HG03469 (cell line): ENCODE results near the gene RCC2.

ENCODE experiments used
- ATAC-seq: cut with Tn5 transposase; IDR thresholded peaks from one replicate; pipeline ENCODE4 v1.9.1; 2021; ENCODE audit warnings: mild to moderate bottlenecking, moderate library complexity, moderate number of reproducible peaks; ENCODE audit not compliant: unreplicated experiment

Gene RCC2

DNA sequence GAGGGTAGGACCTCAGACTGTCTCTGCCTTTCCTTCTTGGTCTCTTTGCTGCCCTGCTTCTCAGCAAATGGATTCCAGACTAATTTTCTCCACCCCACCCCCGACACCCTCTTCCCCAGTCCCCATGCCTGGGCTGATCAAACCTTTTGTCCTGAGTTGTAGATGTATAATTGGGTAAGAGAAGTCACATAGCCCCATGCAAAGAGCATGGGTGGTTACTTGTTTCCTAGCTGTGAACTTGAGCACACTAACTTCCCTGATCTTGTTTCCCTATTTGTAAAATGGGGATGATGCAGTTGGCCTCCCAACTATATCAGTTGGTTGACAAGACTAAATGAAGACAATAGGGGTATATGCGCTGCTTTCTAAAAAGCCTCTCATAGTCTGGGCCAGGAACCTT, 58.3 kb downstream of the RCC2 start:
- ATAC-seq = no peak

DNA sequence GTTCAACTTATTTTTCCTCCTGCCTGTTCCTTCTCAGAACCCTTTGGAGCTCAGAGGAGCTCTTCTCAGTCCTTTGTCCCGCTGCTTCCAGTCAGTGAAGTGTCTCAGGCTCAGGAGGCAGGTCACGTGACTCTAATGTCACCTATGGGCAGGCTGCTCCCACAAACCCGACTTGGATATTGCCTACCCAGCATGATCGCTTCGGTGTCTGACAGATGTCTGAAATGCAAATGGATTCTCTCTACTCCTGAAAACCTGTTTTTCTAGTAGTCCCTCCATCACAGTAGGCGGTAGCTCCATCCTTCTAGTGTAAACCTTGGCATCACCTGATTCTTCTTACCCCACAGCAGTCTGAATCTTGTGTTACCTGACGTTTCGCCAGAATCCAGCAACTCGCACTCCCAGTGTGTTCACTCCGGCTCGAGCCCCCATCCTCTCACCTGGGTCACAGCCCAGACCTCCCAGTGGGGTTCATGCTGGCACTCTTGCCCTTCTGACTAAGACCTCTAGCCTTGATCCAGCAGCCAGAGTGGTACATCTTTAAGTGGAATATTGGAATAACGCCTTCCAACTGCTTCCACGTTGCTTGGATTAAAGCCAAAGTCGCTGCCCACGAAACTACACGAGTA, 62.0 kb downstream of the RCC2 start:
- no peak for ATAC-seq

DNA sequence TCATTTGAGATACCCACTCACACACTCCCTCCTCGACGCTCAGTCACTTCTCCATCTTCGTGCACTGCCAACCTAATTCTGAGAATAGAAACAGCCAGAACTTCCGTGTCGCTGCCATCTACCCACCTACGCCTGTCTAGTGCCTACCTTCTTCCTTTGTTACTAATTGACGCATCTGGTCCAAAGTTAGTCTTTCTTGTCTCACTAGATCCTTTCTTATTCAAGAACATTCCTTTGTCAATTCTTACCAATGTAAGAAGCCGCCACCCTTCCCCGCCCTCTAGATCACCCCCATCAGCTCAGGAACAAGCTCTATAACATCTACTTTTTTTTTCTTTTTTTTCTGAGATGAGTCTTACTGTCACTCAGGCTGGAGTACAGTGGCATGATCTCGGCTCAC, 63.8 kb downstream of the RCC2 start:
- no peak for ATAC-seq

DNA sequence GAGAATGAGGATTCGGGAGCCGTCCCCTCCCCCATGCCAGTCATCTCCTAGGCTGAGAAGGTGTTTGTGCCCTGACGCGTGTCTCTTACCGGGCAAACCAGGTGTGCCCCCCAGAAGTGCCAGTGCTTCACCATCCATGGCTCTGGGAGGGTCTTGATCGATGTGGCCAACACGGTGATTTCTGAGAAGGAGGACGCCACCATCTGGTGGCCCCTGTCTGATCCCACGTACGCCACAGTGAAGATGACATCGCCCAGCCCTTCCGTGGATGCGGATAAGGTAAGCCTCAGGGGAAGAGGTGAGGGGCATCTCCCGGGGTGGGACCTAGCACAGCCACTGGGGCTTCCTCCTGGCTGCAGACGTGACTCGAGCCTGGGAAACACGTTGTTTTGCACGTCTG, 66.5 kb downstream of the RCC2 start:
- ATAC-seq = no peak

DNA sequence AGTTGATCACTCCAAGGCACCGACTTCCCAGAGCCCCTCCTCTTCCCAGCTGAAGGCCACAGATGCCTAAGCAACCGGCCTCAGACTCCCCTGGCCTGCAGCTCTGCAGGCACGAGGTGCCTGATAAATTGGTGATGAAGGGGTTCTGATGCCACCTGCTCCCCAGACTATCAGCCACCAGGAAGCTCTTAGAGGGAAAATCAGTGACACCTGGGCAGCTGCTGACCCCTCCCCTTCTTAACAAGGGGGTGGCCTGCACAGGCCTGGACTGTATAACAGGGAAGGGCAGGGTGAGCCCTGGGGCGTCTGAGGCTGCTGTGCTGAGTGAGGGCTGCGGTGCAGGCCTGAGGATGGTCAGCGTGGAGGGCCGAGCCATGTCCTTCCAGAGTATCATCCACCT, 67.6 kb downstream of the RCC2 start, which contains the start of gene PADI6:
PADI6 (plus strand) TSS at position 301 of the 400 bp plus-strand sequence; CDS start at position 351, 50 bp downstream.
- no peak for ATAC-seq

DNA sequence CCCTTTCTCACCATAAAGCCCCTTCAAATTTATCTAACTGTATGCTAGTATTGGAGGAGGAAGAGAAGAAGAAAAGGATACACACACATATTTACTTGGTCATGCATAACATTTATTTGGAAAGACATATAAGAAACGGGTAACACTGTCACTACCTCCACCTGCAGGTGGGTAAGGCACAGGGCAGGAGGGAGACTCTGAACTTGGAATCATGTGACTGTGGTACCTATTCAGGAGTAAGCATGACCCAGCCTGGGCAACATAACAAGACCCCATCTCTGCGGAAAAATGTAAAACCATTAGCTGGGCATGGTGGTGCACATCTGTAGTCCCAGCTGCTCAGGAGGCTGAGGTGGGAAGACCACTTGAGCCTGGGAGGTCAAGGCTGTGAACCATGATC, 68.9 kb downstream of the RCC2 start:
- no peak for ATAC-seq

DNA sequence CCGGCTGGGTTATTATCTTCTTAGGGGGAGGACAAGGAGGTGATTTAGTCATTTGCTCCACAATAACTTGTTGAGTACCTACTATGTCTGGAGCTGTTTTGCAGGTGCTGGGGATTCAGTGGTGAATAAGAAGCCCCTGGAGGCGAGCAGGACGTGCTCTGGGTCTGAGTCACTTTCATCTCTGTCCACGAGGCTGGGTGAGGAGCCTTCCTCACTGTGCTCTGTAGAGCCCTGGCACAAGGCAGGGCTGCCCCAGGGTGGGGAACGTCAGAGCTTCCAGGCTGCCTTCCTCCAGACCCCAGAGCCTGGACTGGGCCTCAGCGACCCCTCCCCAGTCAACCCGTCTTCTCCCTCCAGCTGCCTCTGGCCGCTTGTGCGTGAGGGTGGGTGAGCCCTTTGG, 70.0 kb downstream of the RCC2 start:
- ATAC-seq = no peak

DNA sequence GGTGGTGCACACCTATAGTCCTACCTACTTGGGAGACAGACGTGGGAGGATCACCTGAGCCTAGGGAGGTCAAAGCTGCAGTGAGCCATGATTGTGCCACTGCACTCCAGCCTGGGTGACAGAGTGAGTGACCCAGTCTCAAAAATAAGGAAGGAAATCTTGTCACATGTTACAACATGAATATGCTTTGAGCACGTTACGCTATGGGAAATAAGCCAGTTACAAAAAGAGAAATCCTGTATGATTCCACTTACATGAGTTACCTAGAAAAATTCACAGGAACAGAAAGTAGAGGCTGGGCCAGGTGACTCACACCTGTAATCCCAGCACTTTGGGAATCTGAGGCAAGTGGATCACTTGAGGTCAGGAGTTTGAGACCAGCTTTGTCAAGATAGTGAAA, 74.2 kb downstream of the RCC2 start:
- ATAC-seq = no peak

DNA sequence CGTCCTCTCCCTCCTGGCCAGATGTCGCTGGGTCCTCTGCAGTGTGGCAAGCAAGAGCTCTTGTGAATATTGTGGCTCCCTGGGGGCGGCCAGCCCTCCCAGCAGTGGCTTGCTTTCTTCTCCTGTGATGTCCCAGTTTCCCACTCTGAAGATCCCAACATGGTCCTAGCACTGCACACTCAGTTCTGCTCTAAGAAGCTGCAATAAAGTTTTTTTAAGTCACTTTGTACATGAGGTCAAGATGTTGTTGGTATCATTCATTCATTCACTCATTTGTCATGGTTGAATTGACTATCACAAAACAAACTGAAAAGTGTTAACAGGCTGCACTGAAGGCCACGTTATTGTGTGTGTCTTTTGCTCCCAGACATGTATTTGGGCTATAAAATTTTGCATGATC, 75.7 kb downstream of the RCC2 start:
- no peak for ATAC-seq

DNA sequence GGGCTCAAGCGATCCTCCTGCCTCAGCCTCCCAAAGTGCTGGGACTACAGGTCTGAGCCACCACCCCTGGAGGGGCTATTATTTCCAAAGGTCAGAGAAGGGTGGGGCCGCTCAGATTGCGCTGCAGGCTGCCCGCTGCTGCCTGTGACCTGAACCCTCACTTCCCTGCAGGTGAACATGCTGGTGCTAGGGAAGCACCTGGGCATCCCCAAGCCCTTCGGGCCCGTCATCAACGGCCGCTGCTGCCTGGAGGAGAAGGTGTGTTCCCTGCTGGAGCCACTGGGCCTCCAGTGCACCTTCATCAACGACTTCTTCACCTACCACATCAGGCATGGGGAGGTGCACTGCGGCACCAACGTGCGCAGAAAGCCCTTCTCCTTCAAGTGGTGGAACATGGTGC, 76.1 kb downstream of the RCC2 start:
- ATAC-seq = no peak

DNA sequence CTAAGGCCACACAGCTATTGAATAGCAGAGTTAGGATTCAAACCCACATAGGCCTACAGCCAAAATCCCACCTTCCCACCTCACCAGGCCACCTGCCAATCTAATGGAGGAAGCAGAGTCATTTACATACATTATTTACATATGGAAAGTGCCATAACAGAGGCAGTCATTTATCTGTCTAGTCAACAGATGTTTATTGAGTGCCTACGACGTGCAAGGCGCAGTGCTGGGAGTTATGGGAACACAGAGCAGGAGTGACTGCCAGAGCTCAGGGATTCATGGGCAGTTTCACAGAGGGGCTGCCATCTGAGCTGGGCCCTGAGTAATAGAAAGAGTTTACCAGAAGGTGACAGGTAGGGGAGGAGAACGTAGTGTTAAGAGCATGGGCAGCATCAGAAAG, 77.8 kb downstream of the RCC2 start:
- ATAC-seq = no peak

DNA sequence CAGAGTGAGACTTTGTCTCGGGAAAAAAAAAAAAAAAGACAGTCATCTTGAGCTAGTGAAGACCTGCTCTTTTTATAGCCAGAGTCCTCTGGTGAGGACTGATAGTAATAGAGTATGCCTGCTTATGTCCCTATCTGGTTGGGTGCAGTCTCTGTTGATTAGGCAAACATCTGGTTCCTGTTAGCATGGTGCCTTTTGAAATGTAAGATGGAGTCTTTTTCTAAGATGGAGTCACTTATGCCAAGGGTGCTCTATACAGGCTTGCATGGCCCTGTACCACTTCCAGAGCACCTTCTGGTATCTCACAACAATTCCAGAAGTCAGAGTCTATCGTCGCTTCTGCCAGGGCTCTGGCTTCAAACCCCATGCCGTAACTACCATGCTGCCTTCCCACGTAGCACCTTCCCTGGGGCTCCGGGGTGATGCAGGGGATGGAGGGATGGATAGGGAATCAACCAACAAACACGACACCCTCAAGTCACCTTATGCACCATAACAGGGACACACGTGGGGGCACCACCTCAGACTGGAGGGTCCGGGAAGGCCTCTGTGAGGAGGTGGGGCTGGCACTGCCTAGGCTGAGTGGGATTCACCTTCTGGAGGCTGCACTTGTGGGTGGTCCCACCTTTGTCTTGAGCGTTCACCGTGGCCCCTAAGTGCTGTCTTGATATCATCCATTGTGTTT, 79.1 kb downstream of the RCC2 start:
- ATAC-seq = no peak

DNA sequence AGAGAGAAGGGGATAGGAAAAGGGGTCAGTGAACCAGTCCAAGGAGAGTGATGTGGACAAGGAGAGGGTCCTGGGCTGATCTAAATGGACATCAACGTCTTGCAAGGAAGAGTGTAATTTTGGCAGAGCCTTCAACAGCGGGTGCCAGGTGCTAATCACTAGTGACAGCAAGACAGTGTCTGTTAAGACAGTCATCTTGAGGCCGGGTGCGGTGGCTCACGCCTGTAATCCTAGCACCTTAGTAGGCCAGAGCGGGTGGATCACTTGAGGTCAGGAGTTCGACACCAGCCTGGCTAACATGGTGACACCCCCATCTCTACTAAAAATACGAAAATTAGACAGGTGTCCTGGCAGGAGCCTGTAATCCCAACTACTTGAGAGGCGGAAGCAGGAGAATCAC, 79.7 kb downstream of the RCC2 start:
- ATAC-seq = no peak

DNA sequence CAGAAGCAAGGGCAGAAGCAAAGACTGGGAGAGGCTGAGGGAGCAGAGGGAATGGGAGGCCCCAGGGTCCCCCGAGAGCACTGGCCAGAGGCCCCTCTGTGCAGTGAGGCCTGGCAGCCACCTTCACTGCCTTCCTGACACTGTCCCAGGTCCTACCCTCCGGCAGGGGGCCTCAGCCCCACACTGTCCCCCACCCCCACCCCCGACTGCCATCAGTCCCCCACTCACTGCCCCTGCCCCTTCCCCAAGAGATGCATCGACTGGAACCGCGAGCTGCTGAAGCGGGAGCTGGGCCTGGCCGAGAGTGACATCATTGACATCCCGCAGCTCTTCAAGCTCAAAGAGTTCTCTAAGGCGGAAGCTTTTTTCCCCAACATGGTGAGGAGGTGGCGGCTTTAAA, 80.4 kb downstream of the RCC2 start:
- no peak for ATAC-seq

DNA sequence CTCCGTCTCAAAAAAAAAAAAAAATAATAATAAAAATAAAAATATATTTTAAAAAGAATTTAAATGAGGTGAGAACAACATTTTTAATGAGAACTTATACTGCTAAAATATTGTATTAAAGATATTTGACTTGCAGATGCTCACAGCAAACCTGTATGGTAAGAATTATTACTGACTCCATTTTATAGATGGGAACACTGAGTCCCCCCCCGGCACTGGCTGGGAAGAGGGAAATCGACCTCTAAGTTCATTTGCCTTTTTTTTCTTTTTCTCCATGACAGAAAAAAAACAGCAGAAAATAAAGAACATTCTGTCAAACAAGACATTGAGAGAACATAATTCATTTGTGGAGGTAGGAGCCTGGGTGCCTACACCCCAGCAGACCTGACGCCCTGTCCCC, 80.9 kb downstream of the RCC2 start:
- no peak for ATAC-seq
